IPS-NIHi7 (cell line): Measurements from ENCODE around the gene ETFBKMT.

Experiments
- DNase-seq: peaks from one replicate; pipeline ENCODE4 v3.0.0; 2012; ENCODE audit warnings: mixed read lengths; ENCODE audit errors: extremely low spot score

ETFBKMT gene

DNA sequence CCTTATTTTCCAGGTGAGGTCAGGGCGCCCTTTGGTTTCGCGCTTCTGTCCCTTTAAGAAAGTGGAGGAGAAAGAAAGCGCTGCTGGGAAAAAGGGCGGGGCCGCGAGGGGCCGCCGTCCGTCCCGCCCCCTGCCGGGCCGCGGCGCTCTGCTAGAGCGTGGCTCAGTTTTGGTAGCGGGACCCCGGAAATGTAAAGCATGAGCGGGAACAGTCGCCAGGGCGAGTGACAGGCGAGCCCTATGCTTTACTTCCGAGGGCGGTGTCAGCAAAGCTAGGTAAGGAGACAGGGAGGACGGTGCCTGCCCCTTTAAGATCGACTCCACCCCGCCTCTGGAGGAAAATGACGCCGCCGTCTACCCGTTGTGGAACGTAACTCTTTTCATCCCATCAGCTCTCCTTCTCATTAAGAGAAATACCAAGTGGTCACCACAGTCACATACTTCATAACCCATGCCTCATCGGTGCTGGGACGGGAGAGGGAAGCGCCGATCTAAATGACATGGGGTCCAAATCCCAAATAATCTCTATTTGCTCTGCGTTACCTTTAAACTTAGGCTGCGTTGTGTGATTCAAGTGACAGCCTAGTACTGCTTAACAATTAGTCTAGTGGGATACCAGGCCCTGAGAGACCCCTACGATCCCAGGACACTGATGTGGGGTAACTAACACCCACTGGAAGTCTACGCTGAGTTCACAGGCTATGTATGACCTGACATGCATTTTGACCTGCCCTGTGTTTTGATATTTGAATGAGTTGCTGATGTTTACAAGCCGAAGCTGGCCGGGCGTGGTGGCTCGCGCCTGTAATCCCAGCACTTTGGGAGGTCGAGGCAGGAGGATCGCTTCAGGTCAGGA, at the start of gene ETFBKMT:
ETFBKMT (plus strand) TSS at position 602 of the 856 bp plus-strand sequence. CDS start 2,266 bp downstream, outside the sequence.
- DNase-seq = peak; percentile 85

DNA sequence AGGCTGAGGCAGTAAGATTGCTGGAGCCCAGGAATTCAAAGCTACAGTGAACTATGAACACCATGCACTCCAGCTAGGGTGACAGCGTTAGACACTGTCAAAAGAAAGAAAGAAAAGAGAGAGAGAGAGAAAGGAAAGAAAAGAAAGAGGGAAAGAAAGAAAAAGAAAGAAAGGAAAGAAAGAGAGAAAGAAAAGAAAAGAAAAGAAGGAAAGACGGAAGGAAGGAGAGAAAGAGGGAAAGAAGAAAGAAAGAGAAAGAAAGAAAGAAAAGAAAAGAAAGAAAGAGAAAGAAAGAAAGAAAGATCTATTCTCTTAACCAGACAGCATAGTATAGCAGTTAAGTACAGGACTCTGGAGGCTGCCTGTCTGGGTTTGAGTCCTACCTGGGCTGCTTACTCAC, 46.7 kb upstream of the ETFBKMT start:
- DNase-seq = no peak

- DNase-seq = no peak
Measured at GRCh38 chr12:31618228-31619025, 41.1 kb upstream of the ETFBKMT start.

DNA sequence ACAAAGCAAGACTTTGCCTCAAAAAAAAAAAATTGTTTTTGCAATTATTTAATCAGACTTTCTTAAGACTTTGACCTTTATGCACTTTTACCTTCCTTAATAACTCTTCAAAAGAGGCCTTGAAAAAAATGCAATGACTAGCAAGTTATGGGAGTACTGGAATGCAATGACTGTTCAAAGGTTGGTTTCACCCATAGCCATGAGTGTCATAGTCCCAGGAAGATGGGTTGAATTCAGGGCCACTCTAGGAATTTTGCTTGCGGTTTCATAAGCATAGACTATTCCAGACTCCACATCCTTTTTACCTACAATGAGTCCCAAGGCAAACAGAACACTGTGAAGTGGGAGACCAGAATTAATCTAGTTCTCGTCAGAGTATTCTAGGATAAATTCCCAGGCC, 39.2 kb upstream of the ETFBKMT start:
- no peak for DNase-seq

DNA sequence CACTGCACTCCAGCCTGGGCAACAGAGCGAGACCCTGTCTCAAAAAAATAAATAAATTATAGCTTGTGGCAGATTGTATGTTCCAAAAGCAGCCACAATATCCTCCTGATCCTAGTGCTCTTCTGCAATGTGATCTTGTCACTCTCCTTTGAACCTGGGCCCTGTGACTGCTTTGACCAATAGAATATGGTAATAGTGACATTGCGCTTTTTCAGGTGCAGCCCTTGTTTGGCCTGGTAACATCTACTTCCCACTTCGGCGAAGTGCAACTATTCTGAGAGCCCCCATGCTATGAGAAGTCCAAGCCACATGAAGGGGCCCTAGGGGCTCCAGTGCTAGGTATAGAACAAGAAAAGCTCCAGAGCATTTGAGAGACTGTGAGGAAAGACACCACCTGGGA, 37.5 kb upstream of the ETFBKMT start:
- DNase-seq = no peak

- no peak for DNase-seq
Measured at GRCh38 chr12:31626270-31626995, 33.1 kb upstream of the ETFBKMT start.

GRCh38 chr12:31627456-31628054, 31.9 kb upstream of the ETFBKMT start:
- DNase-seq = no peak

DNA sequence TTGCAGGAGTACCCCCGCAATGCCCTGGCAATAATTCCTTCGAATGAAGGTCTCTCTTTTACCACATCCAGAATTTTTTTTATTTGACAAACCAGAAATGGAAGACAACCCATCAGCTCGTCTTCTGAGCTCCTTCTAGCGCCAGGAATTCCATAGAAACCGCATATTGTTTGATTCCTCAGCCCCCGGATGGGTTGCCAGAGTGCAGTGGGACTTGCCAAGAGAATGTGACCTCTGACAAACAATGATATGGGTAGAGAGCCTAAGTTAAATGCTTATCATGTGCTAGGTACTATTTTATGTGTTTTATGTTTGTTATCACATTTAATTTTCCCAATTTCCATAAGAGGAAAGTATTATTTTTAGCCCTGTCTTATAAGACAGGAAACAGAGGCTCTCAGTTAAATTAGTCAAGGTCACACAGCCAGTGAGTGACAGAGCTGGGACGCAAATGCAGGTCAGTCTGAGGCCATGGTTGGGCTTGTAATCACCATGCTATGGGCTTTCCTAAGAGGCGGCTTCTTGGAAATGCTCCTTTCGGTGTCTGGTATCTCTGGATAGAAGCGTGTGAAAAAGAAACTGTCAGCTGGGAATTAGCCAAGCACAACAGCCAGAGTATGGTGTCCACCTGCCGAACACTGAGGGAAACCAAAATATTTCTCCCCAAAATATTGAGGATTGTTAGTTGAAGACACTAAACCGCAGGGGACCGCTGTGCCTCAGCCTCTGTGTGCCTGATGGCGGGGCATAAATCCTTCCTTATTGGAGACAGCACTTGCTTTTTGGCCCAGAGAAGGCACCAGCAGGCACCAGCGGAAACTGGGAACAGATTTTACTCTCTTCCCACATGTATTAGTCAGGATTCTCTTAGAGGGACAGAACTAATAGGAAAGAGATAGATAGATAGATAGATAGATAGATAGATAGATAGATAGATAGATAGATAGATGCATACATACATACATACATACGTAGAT, 29.4 kb upstream of the ETFBKMT start:
- no peak for DNase-seq

- DNase-seq = no peak
Measured at GRCh38 chr12:31631023-31631724, 28.3 kb upstream of the ETFBKMT start.

GRCh38 chr12:31631809-31632208, 27.7 kb upstream of the ETFBKMT start:
- no peak for DNase-seq

DNA sequence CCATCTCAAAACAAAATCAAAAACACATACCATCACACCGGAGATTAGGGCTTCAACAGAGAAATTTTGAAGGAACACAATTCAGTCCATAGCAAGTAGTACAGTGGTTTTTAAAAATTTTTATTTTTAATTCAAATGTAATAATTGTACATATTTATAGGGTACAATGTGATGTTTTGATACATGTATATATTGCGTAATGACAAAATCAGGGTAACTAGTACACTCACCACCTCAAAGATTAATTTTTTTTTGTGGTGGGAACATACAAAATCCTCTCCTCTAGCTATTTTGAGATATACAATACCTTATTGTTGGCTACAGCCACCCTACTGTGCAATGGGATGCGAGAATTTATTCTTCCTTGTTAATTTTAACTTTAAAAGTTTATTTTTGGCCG, 26.0 kb upstream of the ETFBKMT start:
- no peak for DNase-seq

DNA sequence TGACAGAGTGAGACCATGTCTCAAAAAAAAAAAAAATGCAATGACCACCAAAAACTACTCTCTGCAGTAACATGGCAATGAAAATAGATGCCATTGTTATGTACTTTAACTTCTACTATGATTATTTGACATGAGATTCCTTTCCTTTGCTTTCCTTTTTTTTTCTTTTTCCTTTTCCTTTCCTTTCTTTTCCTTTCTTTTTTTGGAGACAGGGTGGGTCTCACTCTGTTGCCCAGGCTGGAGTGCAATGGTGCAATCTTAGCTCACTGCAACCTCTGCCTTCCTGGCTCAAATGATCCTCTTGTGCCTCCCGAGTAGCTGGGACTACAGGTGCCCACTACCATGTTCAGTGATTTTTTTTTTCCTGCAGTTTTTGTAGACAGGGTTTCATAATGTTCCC, 24.9 kb upstream of the ETFBKMT start:
- no peak for DNase-seq

GRCh38 chr12:31641509-31642090, 17.9 kb upstream of the ETFBKMT start:
- DNase-seq = no peak

GRCh38 chr12:31644536-31644935, 15.0 kb upstream of the ETFBKMT start:
- no peak for DNase-seq

- DNase-seq = no peak
Measured at GRCh38 chr12:31645924-31646323, 13.6 kb upstream of the ETFBKMT start.

DNA sequence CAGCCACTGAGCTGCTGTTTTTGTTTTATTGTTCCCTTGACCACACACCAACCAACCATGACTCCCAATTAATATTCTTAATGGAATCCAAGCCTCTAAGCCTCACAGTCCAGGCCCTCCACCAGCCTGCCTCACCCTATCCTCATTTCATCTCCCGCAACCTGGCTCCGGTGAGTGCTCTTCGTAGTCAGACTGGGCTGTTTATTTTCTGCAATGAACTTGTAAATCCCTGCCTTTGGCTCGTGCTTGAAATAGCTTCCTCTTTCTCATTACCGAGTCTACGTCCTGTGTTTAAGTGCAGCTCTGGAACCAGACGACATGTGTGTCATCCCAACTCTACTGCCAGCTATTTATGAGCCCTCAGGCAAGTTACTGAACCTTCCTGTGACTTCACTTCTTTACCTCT, 12.4 kb upstream of the ETFBKMT start:
- DNase-seq = no peak

DNA sequence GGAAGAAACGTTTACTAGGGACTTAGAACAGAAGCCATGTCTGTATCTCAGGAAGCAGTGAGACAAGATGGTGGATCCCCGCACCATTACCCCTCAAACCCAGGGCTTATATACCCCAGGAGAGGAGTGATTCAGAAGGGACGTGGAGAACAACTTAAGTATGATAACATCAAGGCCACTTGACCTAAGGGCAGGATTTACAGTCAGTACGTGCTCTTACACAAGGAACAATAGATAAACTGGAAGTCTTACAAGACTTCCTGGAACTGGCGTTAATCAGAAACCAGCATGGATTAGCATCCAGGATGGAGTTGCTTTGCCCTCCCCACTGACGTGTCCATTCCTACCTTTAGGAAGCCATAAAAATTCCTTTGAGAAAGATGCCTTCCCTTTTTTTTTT, 8.6 kb upstream of the ETFBKMT start:
- no peak for DNase-seq

DNA sequence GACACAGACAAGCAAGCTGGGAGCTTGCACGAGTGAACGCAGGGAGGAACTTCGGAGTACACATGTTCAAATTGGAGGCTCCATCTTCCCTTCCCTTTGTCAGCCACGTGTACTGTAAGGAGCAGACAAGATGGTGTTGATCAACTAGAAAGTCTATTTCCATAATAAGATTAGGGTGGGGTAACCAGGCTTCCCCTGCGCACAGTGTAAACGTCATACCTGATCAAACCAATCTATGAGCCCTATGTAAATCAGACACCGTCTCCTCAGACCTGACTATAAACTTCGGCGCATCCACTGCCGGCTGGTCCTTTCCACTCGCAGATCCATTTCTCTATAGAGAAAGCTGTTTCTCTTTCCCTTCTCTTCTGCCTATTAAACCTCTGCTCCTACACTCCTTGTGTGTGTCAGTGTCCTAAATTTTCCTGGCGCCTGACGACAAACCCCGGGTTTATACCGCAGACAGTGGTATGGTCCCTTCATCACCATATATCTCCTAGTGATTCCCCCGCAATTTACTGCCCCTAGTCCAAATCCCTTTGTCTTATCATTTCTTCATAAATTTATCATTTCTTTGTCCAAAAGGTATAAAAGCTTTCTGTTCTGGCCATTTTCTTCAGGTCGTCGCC, 7.5 kb upstream of the ETFBKMT start:
- no peak for DNase-seq

DNA sequence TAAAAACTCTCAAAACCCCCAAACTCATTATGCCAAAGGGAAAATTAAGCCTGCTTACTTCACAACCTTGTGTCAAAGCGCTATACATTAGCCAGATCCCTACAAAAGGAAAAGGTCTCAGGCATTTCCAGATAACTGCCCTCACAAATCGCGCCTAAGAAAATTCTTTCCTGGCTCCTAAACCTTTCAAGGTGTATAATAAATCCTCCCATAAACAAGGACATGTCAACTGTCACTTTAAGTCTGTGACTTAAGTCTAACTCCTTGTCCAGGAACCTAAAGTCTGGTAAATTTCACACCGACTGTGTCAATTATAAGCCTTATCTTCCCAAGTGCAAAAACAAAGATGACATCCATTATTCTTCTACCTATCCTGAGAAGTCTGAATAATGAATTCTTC, 4.3 kb upstream of the ETFBKMT start:
- DNase-seq = no peak
